H1 (cell line): Measurements from ENCODE around the gene NAALADL1. TPM values are rescaled to one million over a fixed set of nuclear protein-coding genes. Genes with fewer than 3 reads are reported as not detected.

Experiments
- CTCF ChIA-PET: fragments of 300-600 bp; sonication (Branson Sonifier 250); formaldehyde crosslinking; loops from one replicate; lab custom pipeline; 2021; ENCODE audit not compliant: partially characterized antibody; lab: Charles Lee
- POLR2A ChIA-PET: fragments of 300-600 bp; sonication (Branson Sonifier 250); formaldehyde crosslinking; loops from one replicate; lab custom pipeline; 2021; ENCODE audit warnings: inconsistent platforms; ENCODE audit not compliant: partially characterized antibody; lab: Charles Lee
- DNase-seq, 2 experiments: peaks; one replicate each; pipeline versions ENCODE4 v3.0.0 to v3.0.0-alpha.2; 2010 to 2022; ENCODE audit warnings: low spot score in 2 of 2, low read depth in 1 of 2, mixed read lengths in 1 of 2
- FAIRE-seq: peaks from 2 replicates; lab custom pipeline; 2011; peaks lifted over from hg19 to GRCh38; lab: Jason Lieb, UNC
- H2AFZ ChIP-seq: 2 replicates; pipeline ENCODE4 v1.8.1; 2012; ENCODE audit warnings: low read length, inconsistent platforms
- H2AK5ac ChIP-seq: 2 replicates; pipeline ENCODE4 v1.6.1; 2013; ENCODE audit warnings: low read depth, low read length
- H2BK120ac ChIP-seq: replicated peaks from 2 replicates; pipeline ENCODE3; 2013; ENCODE audit warnings: low read depth, low read length, inconsistent platforms
- H2BK12ac ChIP-seq: 2 replicates; pipeline ENCODE4 v1.6.1; 2013; ENCODE audit warnings: low read depth, low read length
- H2BK15ac ChIP-seq: 2 replicates; pipeline ENCODE4 v1.6.1; 2013; ENCODE audit warnings: low read length
- H2BK20ac ChIP-seq: 2 replicates; pipeline ENCODE4 v1.6.1; 2013; ENCODE audit warnings: low read length
- H2BK5ac ChIP-seq: 2 replicates; pipeline ENCODE4 v1.6.1; 2013; ENCODE audit warnings: low read depth, low read length
- H3K14ac ChIP-seq: 2 replicates; pipeline ENCODE4 v1.6.1; 2013; ENCODE audit warnings: inconsistent platforms; ENCODE audit not compliant: insufficient read length
- H3K18ac ChIP-seq: 2 replicates; pipeline ENCODE4 v1.6.1; 2013; ENCODE audit warnings: low read length; ENCODE audit errors: extremely low read depth
- H3K23ac ChIP-seq: 2 replicates; pipeline ENCODE4 v1.6.1; 2013; ENCODE audit warnings: inconsistent platforms; ENCODE audit not compliant: insufficient read length
- H3K23me2 ChIP-seq: 2 replicates; pipeline ENCODE4 v1.6.1; 2013; ENCODE audit warnings: low read depth, low read length
- H3K27ac ChIP-seq: 2 replicates; pipeline ENCODE4 v1.6.1; 2011; ENCODE audit warnings: low read depth, low read length, inconsistent platforms
- H3K27me3 ChIP-seq, 4 experiments: replicated peaks in 1 of 4; 1 replicate in 1 of 4; 2 replicates in 3 of 4; pipeline versions ENCODE4 v1.6.1 to v1.8.1; 2011 to 2013; ENCODE audit warnings: low read length in 3 of 4, mild to moderate bottlenecking in 3 of 4, inconsistent platforms in 2 of 4, mixed read lengths in 2 of 4, moderate library complexity in 1 of 4; ENCODE audit not compliant: control insufficient read depth in 3 of 4, insufficient read depth in 3 of 4; ENCODE audit errors: extremely low read depth in 1 of 4
- H3K36me3 ChIP-seq, 4 experiments: 2 replicates each; pipeline versions ENCODE4 v1.6.1 to v1.8.1; 2011 to 2013; ENCODE audit warnings: mild to moderate bottlenecking in 4 of 4, low read length in 3 of 4, moderate library complexity in 2 of 4, control low read depth in 1 of 4, inconsistent platforms in 1 of 4; ENCODE audit not compliant: insufficient read depth in 4 of 4, control insufficient read depth in 2 of 4
- H3K4ac ChIP-seq: replicated peaks from 2 replicates; pipeline ENCODE3; 2013; ENCODE audit warnings: low read length, low read depth, mixed read lengths, inconsistent platforms; ENCODE audit not compliant: insufficient read length
- H3K4me1 ChIP-seq, 4 experiments: replicated peaks in 1 of 4; 1 replicate in 1 of 4; 2 replicates in 3 of 4; pipeline versions ENCODE4 v1.6.1 to v1.8.1; 2011 to 2013; ENCODE audit warnings: low read length in 3 of 4, inconsistent platforms in 2 of 4, mixed read lengths in 1 of 4; ENCODE audit not compliant: insufficient read depth in 4 of 4, control insufficient read depth in 3 of 4
- H3K4me2 ChIP-seq, 2 experiments: 2 replicates each; pipeline versions ENCODE4 v1.6.1 to v1.8.1; 2011 to 2013; ENCODE audit warnings: low read depth in 2 of 2, low read length in 2 of 2, control low read depth in 1 of 2, inconsistent platforms in 1 of 2, mild to moderate bottlenecking in 1 of 2; ENCODE audit not compliant: insufficient read depth in 1 of 2
- H3K4me3 ChIP-seq, 4 experiments: fragments of 200-600, 300-600 bp in 1 of 4; sonication (generic), shearing (Covaris generic), sonication (Bioruptor Twin) in 1 of 4; 2 replicates each; pipeline versions ENCODE4 v1.5.1 to v1.8.1; 2011 to 2016; ENCODE audit warnings: low read length in 4 of 4, low read depth in 3 of 4, control low read depth in 2 of 4, inconsistent platforms in 2 of 4, mild to moderate bottlenecking in 2 of 4, mixed read lengths in 1 of 4, moderate library complexity in 1 of 4; ENCODE audit not compliant: insufficient read depth in 2 of 4; ENCODE audit errors: extremely low read depth in 1 of 4
- H3K56ac ChIP-seq: replicated peaks from 2 replicates; pipeline ENCODE3; 2013; ENCODE audit warnings: low read depth, mild to moderate bottlenecking, mixed read lengths, low read length, inconsistent platforms; ENCODE audit not compliant: insufficient read length
- H3K79me1 ChIP-seq: 2 replicates; pipeline ENCODE4 v1.6.1; 2013; ENCODE audit warnings: low read depth, low read length, control low read depth
- H3K79me2 ChIP-seq, 2 experiments: 2 replicates each; pipeline versions ENCODE4 v1.6.1 to v1.8.1; 2012 to 2013; ENCODE audit warnings: low read length in 2 of 2, mild to moderate bottlenecking in 2 of 2, inconsistent platforms in 1 of 2; ENCODE audit not compliant: insufficient read depth in 2 of 2, control insufficient read depth in 1 of 2
- H3K9ac ChIP-seq, 4 experiments: replicated peaks in 1 of 4; 1 replicate in 1 of 4; 2 replicates in 3 of 4; pipeline versions ENCODE4 v1.6.1 to v1.8.1; 2011 to 2013; ENCODE audit warnings: low read depth in 3 of 4, low read length in 3 of 4, control low read depth in 2 of 4, mild to moderate bottlenecking in 2 of 4, moderate library complexity in 2 of 4, inconsistent platforms in 1 of 4; ENCODE audit errors: extremely low read depth in 1 of 4
- H3K9me3 ChIP-seq, 2 experiments: 2 replicates each; pipeline versions ENCODE4 v1.6.1 to v1.8.1; 2012 to 2013; ENCODE audit warnings: mild to moderate bottlenecking in 2 of 2, moderate library complexity in 2 of 2, control low read depth in 1 of 2, inconsistent platforms in 1 of 2, low read depth in 1 of 2, low read length in 1 of 2, mixed read lengths in 1 of 2; ENCODE audit not compliant: insufficient read depth in 2 of 2
- H4K20me1 ChIP-seq, 2 experiments: replicated peaks in 1 of 2; 2 replicates each; pipeline versions ENCODE3 to v1.8.1; 2011 to 2013; ENCODE audit warnings: inconsistent platforms in 2 of 2, low read length in 2 of 2, mild to moderate bottlenecking in 1 of 2; ENCODE audit not compliant: insufficient read depth in 2 of 2, control insufficient read depth in 1 of 2
- H4K5ac ChIP-seq: 2 replicates; pipeline ENCODE4 v1.6.1; 2013; ENCODE audit warnings: low read length, low read depth, mixed read lengths, inconsistent platforms; ENCODE audit not compliant: insufficient read length
- H4K8ac ChIP-seq: 2 replicates; pipeline ENCODE4 v1.8.0; 2013; ENCODE audit warnings: mild to moderate bottlenecking, moderate library complexity, low read length, inconsistent platforms; ENCODE audit not compliant: insufficient read depth; ENCODE audit errors: extremely low read depth
- H4K91ac ChIP-seq: replicated peaks from 2 replicates; pipeline ENCODE3; 2013; ENCODE audit warnings: low read length, mixed read lengths, inconsistent platforms; ENCODE audit not compliant: insufficient read length
- SP2 ChIP-seq: IDR thresholded peaks from 2 replicates; pipeline ENCODE4 v1.6.1; 2012; ENCODE audit warnings: mild to moderate bottlenecking, low read length, inconsistent platforms
- SP4 ChIP-seq: IDR thresholded peaks from 2 replicates; pipeline ENCODE4 v1.6.1; 2012; ENCODE audit warnings: low read length, inconsistent platforms
- ZNF274 ChIP-seq: IDR thresholded peaks from 2 replicates; pipeline ENCODE4 v1.7.0; 2012; ENCODE audit warnings: low read length, borderline replicate concordance; ENCODE audit errors: extremely low read depth
- WGBS, 2 experiments: shearing (Covaris generic) in 1 of 2; methylation state at CpG; one replicate each; pipeline versions ENCODE4 v1.1.6 to v1.1.7; 2013 to 2015; ENCODE audit warnings: low lambda C conversion rate in 2 of 2, mixed read lengths in 2 of 2, inconsistent platforms in 1 of 2, low coverage in 1 of 2, missing lambda C conversion rate in 1 of 2; ENCODE audit not compliant: insufficient replicate concordance in 2 of 2, insufficient coverage in 1 of 2, insufficient read length in 1 of 2; ENCODE audit errors: extremely low coverage in 1 of 2, missing lambda C conversion rate in 1 of 2; 5-methylcytosine and 5-hydroxymethylcytosine counted together
- polyA plus RNA-seq, 7 experiments: library from polyadenylated mRNA; depleted of rRNA in 3 of 7; stranded (reverse) in 5 of 7; unstranded in 2 of 7; fragments of >200 nt in 5 of 7; fragments of 200-250 nt in 2 of 7; gene quantifications; 1 replicate in 5 of 7; 2 replicates in 1 of 7; 4 replicates in 1 of 7; pipeline versions ENCODE4 v1.2.1 to v1.2.3, GENCODE V29; 2011 to 2013; ENCODE audit warnings: missing spikeins in 2 of 7, mixed read lengths in 2 of 7
- total RNA-seq: library from RNA; stranded (reverse); fragmentation: NEBNext Ultra II Directional; extraction: Animal tissue kit (Norgen Biotek cat#: 25700); gene quantifications from 2 replicates; pipeline ENCODE4 v1.2.1, GENCODE V29; 2021

The NAALADL1 gene
- total and polyA plus RNA-seq, 2 of the 8 experiments (the other 6 are each of a cell fraction or from before 2014, with no cell fraction given) = 7.5 to 9.9 TPM

- H2AK5ac ChIP-seq = no peak overlapping the region
- H3K4me2 ChIP-seq = no peak overlapping the region
- H2BK20ac ChIP-seq = no peak overlapping the region
- DNase-seq (no peak), FAIRE-seq (no peak)
- H3K9ac ChIP-seq = no peak overlapping the region
- no peak overlapping the region for H2BK12ac ChIP-seq
- no peaks in the 10 kb centered on the region for H4K20me1 ChIP-seq
- H3K27me3 ChIP-seq = no peaks in the 10 kb centered on the region; a peak in 2 of 7 replicates
- no peaks in the 10 kb centered on the region for H3K23me2 ChIP-seq
- H2BK120ac ChIP-seq = no peak overlapping the region
- H2BK5ac ChIP-seq = no peak overlapping the region
- no peak overlapping the region for H3K14ac ChIP-seq
- no peaks in the 10 kb centered on the region for H3K79me1 ChIP-seq
- CTCF ChIA-PET = interaction anchor here (0.6 to 4.2 kb wide), 4 partner anchors 9 to 185 kb away, joined by 3 to 28 read pairs (median 4); no protein-coding TSS in a partner anchor
- H2BK15ac ChIP-seq = no peak overlapping the region
- no peak overlapping the region for H4K5ac ChIP-seq
- no peak overlapping the region for H2AFZ ChIP-seq
- WGBS, 2 experiments = 95% methylated on average over 6 of the region's 7 CpGs; no CpG with 5 or more reads in 1 of the 2 experiments
- H3K56ac ChIP-seq = no peak overlapping the region
- no peaks in the 10 kb centered on the region for H3K9me3 ChIP-seq
- H3K36me3 ChIP-seq = no peaks in the 10 kb centered on the region
- no peak overlapping the region for H3K4ac ChIP-seq
- H3K4me3 ChIP-seq = no peak overlapping the region
- H3K23ac ChIP-seq = no peak overlapping the region
- no peaks in the 10 kb centered on the region for H3K4me1 ChIP-seq
- POLR2A ChIA-PET = interaction anchor here (0.7 to 3.4 kb wide), 3 partner anchors 9 to 18 kb away, joined by 3 to 16 read pairs (median 8); no protein-coding TSS in a partner anchor
- no peaks in the 10 kb centered on the region for H3K79me2 ChIP-seq
- no peak overlapping the region for H3K18ac ChIP-seq
- no peak overlapping the region for H3K27ac ChIP-seq
- H4K8ac ChIP-seq = no peak overlapping the region; the same call in 1 of the 2 replicates
- no peak overlapping the region for H4K91ac ChIP-seq
- no peak for TF ChIP-seq SP2
- TF ChIP-seq SP4 = no peak
- TF ChIP-seq ZNF274 = no peak
Measured at GRCh38 chr11:65057526-65057925, 827 bp downstream of the NAALADL1 start.
